Ascending aorta (tissue), 2 donors: ENCODE data around the gene LRRC36. TPM values are rescaled to one million over a fixed set of nuclear protein-coding genes. Genes with fewer than 3 reads are reported as not detected.

Source experiments
- DNase-seq, 2 donors: peaks; one replicate each; pipeline ENCODE4 v3.0.0-alpha.2; 2019; ENCODE audit warnings: low spot score in 2 of 2
- H3K27ac ChIP-seq, 2 donors: fragments of 200-600 bp; sonication (generic); one replicate each; pipeline ENCODE4 v1.5.1; 2016 to 2017; ENCODE audit warnings: mild to moderate bottlenecking in 1 of 2
- H3K27me3 ChIP-seq: fragments of 200-600 bp; sonication (generic); one replicate; pipeline ENCODE4 v1.5.1; 2017
- H3K36me3 ChIP-seq, 2 donors: fragments of 200-600 bp; sonication (generic); one replicate each; pipeline ENCODE4 v1.5.1; 2016
- H3K4me1 ChIP-seq, 2 donors: fragments of 200-600 bp; sonication (generic); one replicate each; pipeline ENCODE4 v1.5.1; 2016 to 2017; ENCODE audit warnings: mild to moderate bottlenecking in 1 of 2
- H3K4me3 ChIP-seq, 2 donors: fragments of 200-600 bp; sonication (generic); one replicate each; pipeline ENCODE4 v1.5.1; 2016 to 2017; ENCODE audit warnings: mild to moderate bottlenecking in 1 of 2
- H3K9me3 ChIP-seq, 2 donors: fragments of 200-600 bp; sonication (generic); one replicate each; pipeline ENCODE4 v1.5.1; 2016
- CTCF ChIP-seq, 3 experiments: fragments of 200-600 bp in 2 of 3; fragments of 450-650 bp in 1 of 3; sonication (generic) in 2 of 3; IDR thresholded peaks; one replicate each; pipeline ENCODE4 v1.5.1; 2016 to 2019; ENCODE audit warnings: antibody characterized with exemption in 3 of 3, mild to moderate bottlenecking in 1 of 3, moderate library complexity in 1 of 3
- intact Hi-C: fragments of 100-400 bp; cut with DNase I; formaldehyde crosslinking; loops from one replicate; pipeline ENCODE4 v1.15.1; 2023
- total RNA-seq: library from RNA; depleted of rRNA; stranded (reverse); fragments of >200 nt; gene quantifications from one replicate; pipeline ENCODE4 v1.1.0, GENCODE V29; 2016

The LRRC36 gene
- total RNA-seq, 1 donor from 2014 or later, result not detected

- Histone ChIP-seq H3K9me3 (no peaks in the 10 kb centered on the region), H3K4me3 (peak overlapping the region; percentile 55 to 56), H3K36me3 (no peaks in the 10 kb centered on the region), H3K4me1 (peaks cover 0 to 2% of the 10 kb centered on the region in 2 donors), H3K27me3 (no peaks in the 10 kb centered on the region), H3K27ac (no peak overlapping the region)
- intact Hi-C loops, result no loop called here
- DNase-seq, result no peak
- TF ChIP-seq CTCF (IDR thresholded peaks at IDR 0.05), result no peak
These were observed 522 bp upstream of the LRRC36 start for GRCh38 chr16:67326115-67326471.

DNA sequence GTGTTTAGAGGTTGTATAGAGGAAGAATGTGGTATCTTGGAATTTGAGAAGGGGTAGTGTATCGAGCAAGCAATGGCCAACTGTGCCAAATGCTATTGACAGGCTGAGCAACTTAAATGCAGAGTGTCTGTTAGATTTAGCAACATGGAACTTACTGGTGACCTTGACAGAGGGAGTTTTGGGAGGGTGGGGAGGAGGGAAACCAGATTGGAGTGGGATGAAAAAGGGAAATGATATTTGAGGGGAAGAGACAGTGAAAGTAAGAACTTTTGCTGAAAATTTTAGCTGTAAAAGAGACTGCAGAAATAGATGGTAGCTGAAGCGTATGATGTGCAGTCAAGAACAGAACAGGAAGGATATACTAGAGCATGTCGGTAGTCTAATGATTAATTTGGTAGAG, 1.1 kb downstream of the LRRC36 start:
- no peak overlapping the region for H3K27ac ChIP-seq
- no peaks in the 10 kb centered on the region for H3K27me3 ChIP-seq
- intact Hi-C loops, result no loop called here
- no peak for DNase-seq
- H3K4me3 ChIP-seq, result no peak overlapping the region
- TF ChIP-seq CTCF (IDR thresholded peaks at IDR 0.05), result no peak
- H3K4me1 ChIP-seq, result peaks cover 0 to 2% of the 10 kb centered on the region in 2 donors
- H3K36me3 ChIP-seq, result no peaks in the 10 kb centered on the region
- no peaks in the 10 kb centered on the region for H3K9me3 ChIP-seq

- TF ChIP-seq CTCF (IDR thresholded peaks at IDR 0.05), result no peak
- peaks cover 0 to 2% of the 10 kb centered on the region in 2 donors for H3K4me1 ChIP-seq
These were observed 3.3 kb downstream of the LRRC36 start for GRCh38 chr16:67329901-67330300.

GRCh38 chr16:67333315-67333714, 6.7 kb downstream of the LRRC36 start:
- H3K27ac ChIP-seq, result no peak overlapping the region
- no peaks in the 10 kb centered on the region for H3K36me3 ChIP-seq
- no peak for TF ChIP-seq CTCF (IDR thresholded peaks at IDR 0.05)
- intact Hi-C loops, result no loop called here
- no peaks in the 10 kb centered on the region for H3K9me3 ChIP-seq
- no peak for DNase-seq
- no peaks in the 10 kb centered on the region for H3K4me1 ChIP-seq
- H3K27me3 ChIP-seq, result no peaks in the 10 kb centered on the region
- H3K4me3 ChIP-seq, result no peak overlapping the region

More at GRCh38 chr16:67329901-67330300, 3.3 kb downstream of the LRRC36 start:
- H3K27ac ChIP-seq, result no peak overlapping the region
- intact Hi-C loops, result no loop called here
- no peak overlapping the region for H3K4me3 ChIP-seq
- H3K36me3 ChIP-seq, result no peaks in the 10 kb centered on the region
- DNase-seq, result no peak
- H3K9me3 ChIP-seq, result no peaks in the 10 kb centered on the region
- no peaks in the 10 kb centered on the region for H3K27me3 ChIP-seq

DNA sequence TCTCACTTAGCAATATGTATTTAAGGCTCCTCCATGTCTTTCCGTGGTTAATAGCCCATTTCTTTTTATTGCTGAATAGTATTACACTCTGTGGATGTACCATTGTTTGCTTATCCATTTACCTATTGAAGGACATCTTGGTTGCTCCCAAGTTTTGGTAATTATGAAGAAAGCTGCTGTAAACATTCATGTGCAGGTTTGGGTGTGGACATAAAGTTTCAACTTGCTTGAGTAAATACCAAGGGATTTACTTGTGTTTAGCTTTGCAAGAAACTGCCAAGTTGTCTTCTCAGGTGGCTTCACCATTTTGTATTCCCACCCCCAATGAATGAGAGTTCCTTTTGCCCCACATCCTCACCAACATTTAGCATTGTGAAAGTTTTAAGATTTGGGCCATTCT, 9.5 kb downstream of the LRRC36 start:
- DNase-seq, result no peak
- intact Hi-C loops, result no loop called here

More for the DNA sequence above, 9.5 kb downstream of the LRRC36 start:
- TF ChIP-seq CTCF (IDR thresholded peaks at IDR 0.05), result no peak
- Histone ChIP-seq H3K27me3 (no peaks in the 10 kb centered on the region), H3K4me1 (no peaks in the 10 kb centered on the region), H3K4me3 (no peak overlapping the region), H3K36me3 (no peaks in the 10 kb centered on the region), H3K27ac (no peak overlapping the region), H3K9me3 (no peaks in the 10 kb centered on the region)
